DND-41 (cell line): Measurements from ENCODE around the gene FOXN3.

Experiments used
- ATAC-seq: fragments of 200-7000 bp; cut with Tn5 transposase; 3 replicates; pipeline ENCODE4 v1.9.1; 2021; ENCODE audit warnings: low read depth; ENCODE audit not compliant: insufficient read depth
- DNase-seq: peaks from one replicate; pipeline ENCODE4 v3.0.0-alpha.2; 2020
- H2AFZ ChIP-seq: 2 replicates; pipeline ENCODE4 v1.6.0; 2012; ENCODE audit warnings: low read depth, low read length
- H3K27ac ChIP-seq: 2 replicates; pipeline ENCODE4 v1.5.1; 2012; ENCODE audit warnings: low read length, inconsistent platforms
- H3K27me3 ChIP-seq: fragments of 200-600 bp; sonication (generic); 2 replicates; pipeline ENCODE4 v1.6.0; 2012; ENCODE audit warnings: low read length, mild to moderate bottlenecking, inconsistent platforms; ENCODE audit not compliant: insufficient read depth, poor library complexity
- H3K36me3 ChIP-seq: 2 replicates; pipeline ENCODE4 v1.5.1; 2012; ENCODE audit warnings: low read length, inconsistent platforms; ENCODE audit not compliant: insufficient read depth
- H3K4me1 ChIP-seq: 2 replicates; pipeline ENCODE4 v1.5.1; 2012; ENCODE audit warnings: mild to moderate bottlenecking, low read length; ENCODE audit not compliant: insufficient read depth
- H3K4me2 ChIP-seq: 2 replicates; pipeline ENCODE4 v1.6.0; 2012; ENCODE audit warnings: mild to moderate bottlenecking, moderate library complexity, low read length, inconsistent platforms; ENCODE audit not compliant: insufficient read depth
- H3K4me3 ChIP-seq, 2 experiments: fragments of 200-600 bp in 1 of 2; shearing (Covaris generic) in 1 of 2; 2 replicates each; pipeline ENCODE4 v1.5.1; 2012 to 2016; ENCODE audit warnings: inconsistent platforms in 2 of 2, low read length in 2 of 2, mild to moderate bottlenecking in 2 of 2, low read depth in 1 of 2, moderate library complexity in 1 of 2
- H3K79me2 ChIP-seq: 2 replicates; pipeline ENCODE4 v1.6.0; 2012; ENCODE audit warnings: low read length, inconsistent platforms; ENCODE audit not compliant: insufficient read depth
- H3K9ac ChIP-seq: 2 replicates; pipeline ENCODE4 v1.6.0; 2012; ENCODE audit warnings: low read depth, mild to moderate bottlenecking, inconsistent platforms, low read length, moderate library complexity
- H3K9me3 ChIP-seq: 2 replicates; pipeline ENCODE4 v1.5.1; 2012; ENCODE audit warnings: low read length, moderate library complexity, mild to moderate bottlenecking, inconsistent platforms; ENCODE audit not compliant: insufficient read depth, severe bottlenecking
- H4K20me1 ChIP-seq: 2 replicates; pipeline ENCODE4 v1.6.0; 2012; ENCODE audit warnings: low read length; ENCODE audit not compliant: insufficient read depth
- EZH2 ChIP-seq: IDR thresholded peaks from 3 replicates; pipeline ENCODE4 v1.6.1; 2012; ENCODE audit warnings: borderline replicate concordance, low read depth, mild to moderate bottlenecking, moderate library complexity, low read length, inconsistent platforms; ENCODE audit not compliant: severe bottlenecking
- TF ChIP-seq, protein P1 (sequence below): IDR thresholded peaks from 2 replicates; pipeline ENCODE4 v1.5.1; 2012; ENCODE audit warnings: borderline replicate concordance, low read length, moderate library complexity, mild to moderate bottlenecking; ENCODE audit not compliant: poor library complexity, severe bottlenecking; ENCODE audit errors: extremely low read depth

The FOXN3 gene

DNA sequence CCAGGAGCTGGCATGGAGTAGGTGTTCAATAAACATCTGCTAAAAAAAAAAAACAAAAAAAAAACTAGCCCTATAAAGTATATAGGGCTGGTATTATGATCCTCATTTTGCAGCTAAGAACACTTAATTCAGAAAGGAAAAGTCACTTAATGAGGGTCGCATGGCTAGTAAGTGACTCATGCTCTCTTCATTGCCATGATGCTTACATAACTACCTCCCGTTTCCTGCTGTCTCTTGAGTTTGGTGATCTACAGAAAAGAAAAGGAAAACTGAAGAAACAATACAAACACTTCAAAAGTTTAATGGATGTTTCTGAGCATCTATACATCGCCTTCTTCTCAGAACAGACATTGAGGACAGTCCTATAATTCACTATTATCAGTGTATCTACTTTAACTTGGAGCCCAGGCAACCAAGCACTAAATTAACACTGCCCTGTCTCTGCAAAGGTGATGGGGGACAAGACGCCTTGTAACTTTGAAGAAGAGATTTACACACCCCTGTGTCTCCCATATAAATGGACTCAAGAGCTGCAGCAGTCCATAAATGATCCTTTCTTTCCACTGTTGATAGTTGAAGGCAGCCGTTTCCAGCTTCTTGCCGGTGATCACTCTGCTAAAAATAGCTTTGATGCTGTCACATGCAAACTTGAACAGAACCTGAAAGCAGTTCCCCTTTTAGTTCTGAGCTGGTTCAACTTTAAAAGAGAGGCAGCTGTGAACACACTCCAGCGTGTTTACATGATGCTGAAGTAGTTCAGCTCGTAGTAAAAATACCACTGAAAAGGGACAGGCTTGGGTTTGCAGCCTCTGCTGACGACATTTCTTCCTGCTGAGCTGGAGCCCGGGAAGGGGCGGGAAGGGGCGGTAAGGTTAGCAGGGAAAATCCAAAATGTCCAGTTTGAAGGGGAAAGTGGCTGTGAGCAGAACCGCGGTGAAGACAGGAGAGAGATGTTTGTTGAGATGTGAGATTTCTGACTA lies 113.3 kb downstream of the FOXN3 start:
- Histone ChIP-seq H3K79me2 (peaks cover 57% of the 10 kb centered on the region), H2AFZ (no peak overlapping the region), H3K9ac (no peak overlapping the region), H4K20me1 (peaks cover 8% of the 10 kb centered on the region; the same call in 1 of the 2 replicates), H3K4me2 (no peak overlapping the region), H3K27me3 (no peaks in the 10 kb centered on the region), H3K4me3 (no peak overlapping the region), H3K27ac (no peak overlapping the region), H3K36me3 (peaks cover 10% of the 10 kb centered on the region; the same call in 1 of the 2 replicates), H3K9me3 (no peaks in the 10 kb centered on the region), H3K4me1 (peaks cover 4% of the 10 kb centered on the region; the same call in 1 of the 2 replicates)
- peak; percentile 75 for ATAC-seq
- no peak for TF ChIP-seq EZH2
- TF ChIP-seq, protein P1, sequence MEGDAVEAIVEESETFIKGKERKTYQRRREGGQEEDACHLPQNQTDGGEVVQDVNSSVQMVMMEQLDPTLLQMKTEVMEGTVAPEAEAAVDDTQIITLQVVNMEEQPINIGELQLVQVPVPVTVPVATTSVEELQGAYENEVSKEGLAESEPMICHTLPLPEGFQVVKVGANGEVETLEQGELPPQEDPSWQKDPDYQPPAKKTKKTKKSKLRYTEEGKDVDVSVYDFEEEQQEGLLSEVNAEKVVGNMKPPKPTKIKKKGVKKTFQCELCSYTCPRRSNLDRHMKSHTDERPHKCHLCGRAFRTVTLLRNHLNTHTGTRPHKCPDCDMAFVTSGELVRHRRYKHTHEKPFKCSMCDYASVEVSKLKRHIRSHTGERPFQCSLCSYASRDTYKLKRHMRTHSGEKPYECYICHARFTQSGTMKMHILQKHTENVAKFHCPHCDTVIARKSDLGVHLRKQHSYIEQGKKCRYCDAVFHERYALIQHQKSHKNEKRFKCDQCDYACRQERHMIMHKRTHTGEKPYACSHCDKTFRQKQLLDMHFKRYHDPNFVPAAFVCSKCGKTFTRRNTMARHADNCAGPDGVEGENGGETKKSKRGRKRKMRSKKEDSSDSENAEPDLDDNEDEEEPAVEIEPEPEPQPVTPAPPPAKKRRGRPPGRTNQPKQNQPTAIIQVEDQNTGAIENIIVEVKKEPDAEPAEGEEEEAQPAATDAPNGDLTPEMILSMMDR: no peak
- DNase-seq: no peak

DNA sequence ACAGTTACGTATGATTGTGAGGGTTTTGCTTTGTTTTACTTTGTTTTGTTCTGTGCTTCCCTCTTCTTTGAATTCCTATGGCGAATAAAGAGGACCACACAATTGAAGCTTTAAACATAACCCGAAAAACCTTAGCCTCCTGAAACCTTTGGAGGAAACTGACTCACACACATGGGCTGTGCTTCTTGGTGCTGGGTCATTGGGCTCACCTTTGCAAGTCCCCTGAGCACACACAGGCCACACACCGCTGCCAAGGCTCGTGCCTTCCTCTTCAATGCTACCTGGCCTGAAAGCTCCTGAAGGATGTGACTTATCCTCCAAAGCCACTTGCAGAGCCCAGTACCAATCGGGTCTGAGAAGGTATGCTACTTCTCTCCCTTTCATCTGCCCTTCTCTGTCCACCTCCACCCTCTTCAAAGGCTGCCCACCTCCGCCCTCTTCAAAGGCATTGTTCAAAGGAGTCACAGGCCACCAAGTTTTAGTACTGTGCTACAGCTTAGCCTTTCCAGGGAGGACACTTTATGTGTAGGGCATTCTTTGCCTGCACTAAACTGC lies 114.6 kb downstream of the FOXN3 start:
- H3K4me3 ChIP-seq: no peak overlapping the region
- peaks cover 57% of the 10 kb centered on the region for H3K79me2 ChIP-seq
- H3K9ac ChIP-seq: no peak overlapping the region
- H3K36me3 ChIP-seq: peaks cover 10% of the 10 kb centered on the region; the same call in 1 of the 2 replicates
- peaks cover 4% of the 10 kb centered on the region; the same call in 1 of the 2 replicates for H3K4me1 ChIP-seq
- H2AFZ ChIP-seq: no peak overlapping the region
- H3K9me3 ChIP-seq: no peaks in the 10 kb centered on the region
- H3K4me2 ChIP-seq: no peak overlapping the region
- H4K20me1 ChIP-seq: peaks cover 2% of the 10 kb centered on the region; the same call in 1 of the 2 replicates
- no peak for ATAC-seq
- DNase-seq: no peak
- TF ChIP-seq, protein P1: no peak
- no peak for TF ChIP-seq EZH2
- H3K27me3 ChIP-seq: no peaks in the 10 kb centered on the region
- H3K27ac ChIP-seq: no peak overlapping the region

DNA sequence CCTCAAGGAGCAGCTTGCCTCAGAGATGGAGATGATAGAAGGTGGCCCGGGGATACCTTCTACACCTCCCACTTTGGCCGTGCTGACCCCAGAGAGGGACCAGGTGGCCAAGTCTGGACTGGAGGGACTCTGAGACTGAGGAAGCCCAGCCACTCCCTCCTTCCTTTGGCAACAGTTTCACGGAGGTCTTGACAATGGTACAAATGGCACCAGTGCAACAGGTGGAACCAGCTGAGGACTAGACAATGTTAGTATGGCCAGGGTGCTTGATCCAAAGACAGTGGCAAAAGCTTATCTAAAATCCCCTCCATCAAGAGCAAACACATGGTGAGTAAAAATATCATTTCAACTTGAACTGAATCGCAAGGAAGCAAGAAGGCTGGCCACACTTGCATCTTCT lies 117.4 kb downstream of the FOXN3 start:
- no peak overlapping the region for H3K4me3 ChIP-seq
- peaks cover 65% of the 10 kb centered on the region for H3K79me2 ChIP-seq
- peaks cover 16% of the 10 kb centered on the region; the same call in 1 of the 2 replicates for H3K36me3 ChIP-seq
- ATAC-seq (no peak), DNase-seq (no peak)
- no peak overlapping the region for H3K27ac ChIP-seq
- TF ChIP-seq, protein P1: no peak
- TF ChIP-seq EZH2: no peak
- no peaks in the 10 kb centered on the region for H3K4me1 ChIP-seq
- H3K27me3 ChIP-seq: no peaks in the 10 kb centered on the region
- no peak overlapping the region for H3K4me2 ChIP-seq
- peaks cover 8% of the 10 kb centered on the region for H4K20me1 ChIP-seq
- H2AFZ ChIP-seq: no peak overlapping the region
- H3K9ac ChIP-seq: no peak overlapping the region
- no peaks in the 10 kb centered on the region for H3K9me3 ChIP-seq
